Right cardiac atrium (tissue), 5 donors: ENCODE measurements around the gene CCDC30. TPM values are rescaled to one million over a fixed set of nuclear protein-coding genes. Genes with fewer than 3 reads are reported as not detected.
"Not testable (repeated sequence)": the region's sequence is repeated elsewhere in the genome, so short reads cannot be mapped to it uniquely, and the experiment has no call there.

Experiments
- ATAC-seq, 2 donors: fragments of 200-7000 bp; cut with Tn5 transposase; one replicate each; pipeline versions ENCODE4 v1.8.0 to v1.9.1; 2020; ENCODE audit warnings: moderate library complexity in 2 of 2, mild to moderate bottlenecking in 1 of 2
- DNase-seq, 3 donors: peaks; one replicate each; pipeline ENCODE4 v3.0.0-alpha.2; 2020
- H3K27ac ChIP-seq: one replicate; pipeline ENCODE4 v1.5.1; 2013; ENCODE audit warnings: mild to moderate bottlenecking, low read length, control low read depth, moderate library complexity
- H3K27me3 ChIP-seq: one replicate; pipeline ENCODE4 v1.6.1; 2013; ENCODE audit not compliant: control insufficient read depth, insufficient read depth
- H3K4me1 ChIP-seq: one replicate; pipeline ENCODE4 v1.6.1; 2013; ENCODE audit warnings: low read length; ENCODE audit not compliant: control insufficient read depth, insufficient read depth
- H3K4me3 ChIP-seq: one replicate; pipeline ENCODE4 v1.5.1; 2013; ENCODE audit warnings: low read length, control low read depth
- H3K9me3 ChIP-seq: one replicate; pipeline ENCODE4 v1.6.1; 2013; ENCODE audit warnings: low read length; ENCODE audit not compliant: control insufficient read depth
- WGBS: extraction: QIAGEN DNeasy Blood & Tissue Kit; methylation state at CpG from one replicate; pipeline ENCODE4 v1.1.7; 2013; 5-methylcytosine and 5-hydroxymethylcytosine counted together
- intact Hi-C, 4 donors: fragments of 100-400 bp; cut with DNase I; formaldehyde crosslinking; loops; one replicate each; pipeline versions ENCODE4 v1.11.0 to v1.14.0; 2022 to 2023
- polyA plus RNA-seq: library from polyadenylated mRNA; stranded (reverse); fragments of 200-250 nt; gene quantifications from one replicate; pipeline ENCODE4 v1.2.3, GENCODE V29; 2013
- total RNA-seq, 4 donors: library from RNA; stranded (reverse); fragmentation: NEBNext Ultra II Directional; extraction: Animal tissue kit (Norgen Biotek cat#: 25700); gene quantifications; one replicate each; pipeline ENCODE4 v1.2.1, GENCODE V29; 2021
- donor health status: healthy with polysubstance abuse.
- donor health status: DM: no; HTN: yes; CAD: no.
- donor health status: DM: no; HTN: no; CAD: no.
- donor health status: DM: no; HTN: yes; CAD: no; lungs with severe emphysema.
- donor health status: DM: yes; HTN: yes; CAD: no.

CCDC30 gene
- total and polyA plus RNA-seq, 5 donors = 0.61 to 2.9 (median 2.1) TPM

- DNase-seq (no peak), ATAC-seq (no peak)
- H3K9me3 ChIP-seq = no peaks in the 10 kb centered on the region
- peak overlapping the region; percentile 56 for H3K4me3 ChIP-seq
- WGBS = 6% methylated on average over 18 of the region's 18 CpGs
- peaks cover 5% of the 10 kb centered on the region for H3K4me1 ChIP-seq
- peak overlapping the region; percentile 50 for H3K27ac ChIP-seq
- no peaks in the 10 kb centered on the region for H3K27me3 ChIP-seq
- intact Hi-C loops = no loop called here
These were observed 218.0 kb downstream of the CCDC30 start for GRCh38 chr1:42680921-42681683.

- no peaks in the 10 kb centered on the region for H3K27me3 ChIP-seq
- H3K4me3 ChIP-seq = peak within 1 kb of the TSS; percentile 98
- DNase-seq (peak; percentile 95 to 98 (median 98)), ATAC-seq (peak; percentile 98)
- WGBS = under 1% methylated on average over 54 of the region's 54 CpGs
- peaks cover 5% of the 10 kb centered on the region for H3K4me1 ChIP-seq
- H3K9me3 ChIP-seq = no peaks in the 10 kb centered on the region
- H3K27ac ChIP-seq = peak within 1 kb of the TSS; percentile 90
- intact Hi-C loops = no loop called here
These were observed 218.8 kb downstream of the CCDC30 start, which contains the start of gene YBX1 for GRCh38 chr1:42681741-42682483. Gene YBX1, plus strand, starts transcription at chr1:42682418. Its CDS starts 148 bp downstream, at chr1:42682566.

GRCh38 chr1:42682484-42682738, 219.3 kb downstream of the CCDC30 start:
- WGBS = under 1% methylated on average over 33 of the region's 33 CpGs
- H3K27me3 ChIP-seq, DNase-seq, H3K9me3 ChIP-seq, H3K4me1 ChIP-seq, intact Hi-C loops: not testable (repeated sequence)
- H3K27ac ChIP-seq = peak overlapping the region; percentile 90
- ATAC-seq = peak; percentile 7 to 28
- H3K4me3 ChIP-seq = peak overlapping the region; percentile 98

GRCh38 chr1:42682739-42683531, 219.8 kb downstream of the CCDC30 start:
- no peaks in the 10 kb centered on the region for H3K27me3 ChIP-seq
- no peaks in the 10 kb centered on the region for H3K9me3 ChIP-seq
- H3K4me1 ChIP-seq = peaks cover 9% of the 10 kb centered on the region
- ATAC-seq (peak; percentile 78 to 84), DNase-seq (peak; percentile 82 to 91 (median 91))
- intact Hi-C loops = no loop called here
- peak overlapping the region; percentile 98 for H3K4me3 ChIP-seq
- under 1% methylated on average over 103 of the region's 103 CpGs for WGBS
- peak overlapping the region; percentile 90 for H3K27ac ChIP-seq

- Histone ChIP-seq H3K27me3 (no peaks in the 10 kb centered on the region), H3K9me3 (no peaks in the 10 kb centered on the region), H3K4me3 (peak overlapping the region; percentile 98), H3K27ac (no peak overlapping the region), H3K4me1 (peaks cover 12% of the 10 kb centered on the region)
- intact Hi-C loops = no loop called here
- DNase-seq = no peak
- 37% methylated on average over 5 of the region's 5 CpGs for WGBS
- ATAC-seq = no peak
These were observed 221.1 kb downstream of the CCDC30 start for GRCh38 chr1:42684139-42684538.

DNA sequence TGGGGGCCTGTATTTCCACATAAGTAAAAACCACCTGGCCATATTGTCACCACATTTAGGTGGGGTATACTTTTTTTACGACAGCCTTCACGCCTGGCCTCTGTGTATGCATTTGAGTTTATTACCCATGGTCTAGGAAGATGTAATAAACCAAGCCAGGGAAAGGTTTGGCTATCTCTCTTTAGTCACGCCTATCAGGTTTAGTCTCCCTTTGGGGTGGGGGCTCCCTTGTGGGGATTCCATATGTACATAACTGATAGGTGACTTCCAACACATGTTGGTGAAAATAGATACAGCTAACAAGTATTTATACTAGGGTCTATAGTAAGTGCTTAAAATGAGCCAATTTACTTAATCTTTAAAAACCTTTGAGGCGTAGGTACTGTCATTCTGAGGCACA, 223.3 kb downstream of the CCDC30 start:
- 69% methylated on average over 4 of the region's 4 CpGs for WGBS
- intact Hi-C loops = no loop called here
- DNase-seq = no peak
- Histone ChIP-seq H3K4me1 (peaks cover 13% of the 10 kb centered on the region), H3K27me3 (no peaks in the 10 kb centered on the region), H3K9me3 (no peaks in the 10 kb centered on the region), H3K27ac (no peak overlapping the region), H3K4me3 (no peak overlapping the region)
- ATAC-seq = no peak

- intact Hi-C loops = no loop called here
- H3K9me3 ChIP-seq = no peaks in the 10 kb centered on the region
- no peaks in the 10 kb centered on the region for H3K27me3 ChIP-seq
- WGBS = 90% methylated on average over 3 of the region's 3 CpGs
- no peak for DNase-seq
- no peak for ATAC-seq
- peaks cover 8% of the 10 kb centered on the region for H3K4me1 ChIP-seq
- H3K27ac ChIP-seq = no peak overlapping the region
- H3K4me3 ChIP-seq = no peak overlapping the region
These were observed 226.8 kb downstream of the CCDC30 start for GRCh38 chr1:42689912-42690311.

- Histone ChIP-seq H3K27me3 (no peaks in the 10 kb centered on the region), H3K9me3 (no peaks in the 10 kb centered on the region), H3K4me3 (no peak overlapping the region), H3K4me1 (peaks cover 8% of the 10 kb centered on the region), H3K27ac (no peak overlapping the region)
- ATAC-seq (no peak), DNase-seq (no peak)
- intact Hi-C loops = no loop called here
- WGBS = 68% methylated on average over 1 of the region's 1 CpG
These were observed 227.5 kb downstream of the CCDC30 start for GRCh38 chr1:42690477-42691156.

- Histone ChIP-seq H3K4me1 (peaks cover 8% of the 10 kb centered on the region), H3K27me3 (no peaks in the 10 kb centered on the region), H3K9me3 (no peaks in the 10 kb centered on the region), H3K4me3 (no peak overlapping the region), H3K27ac (no peak overlapping the region)
- 70% methylated on average over 4 of the region's 4 CpGs for whole genome bisulfite sequencing
- DNase-seq (no peak), ATAC-seq (peak in 1 of 2 donors; percentile 30)
- intact Hi-C loops = no loop called here
These were observed 228.0 kb downstream of the CCDC30 start for GRCh38 chr1:42691157-42691498.

- DNase-seq = no peak
- H3K4me1 ChIP-seq = peaks cover 8% of the 10 kb centered on the region
- ATAC-seq = no peak
- intact Hi-C loops = no loop called here
- no peaks in the 10 kb centered on the region for H3K9me3 ChIP-seq
- H3K27me3 ChIP-seq = no peaks in the 10 kb centered on the region
- no peak overlapping the region for H3K4me3 ChIP-seq
- H3K27ac ChIP-seq = no peak overlapping the region
- WGBS = 56% methylated on average over 5 of the region's 5 CpGs
These were observed 229.4 kb downstream of the CCDC30 start for GRCh38 chr1:42692461-42692860.
